Left lung (tissue), 10 donors: ENCODE measurements around the gene EPS8. TPM values are rescaled to one million over a fixed set of nuclear protein-coding genes. Genes with fewer than 3 reads are reported as not detected.

Experiments used
- ATAC-seq: fragments of 200-7000 bp; cut with Tn5 transposase; one replicate; pipeline ENCODE4 v1.9.1; 2020; ENCODE audit warnings: moderate library complexity
- DNase-seq, 4 donors: peaks; one replicate each; pipeline ENCODE4 v3.0.0-alpha.2; 2013 to 2020
- H3K27ac ChIP-seq, 2 donors: fragments of 200-600 bp; sonication (generic) in 1 of 2; one replicate each; pipeline versions ENCODE4 v1.5.0 to v1.8.0; 2020 to 2021
- H3K27me3 ChIP-seq, 2 donors: fragments of 200-600 bp; sonication (generic) in 1 of 2; one replicate each; pipeline versions ENCODE4 v1.5.0 to v1.8.0; 2020 to 2021
- H3K36me3 ChIP-seq, 2 donors: fragments of 200-600 bp; sonication (generic) in 1 of 2; one replicate each; pipeline versions ENCODE4 v1.5.0 to v1.8.0; 2020 to 2021
- H3K4me1 ChIP-seq, 2 donors: fragments of 200-600 bp; one replicate each; pipeline ENCODE4 v1.8.0; 2021
- H3K4me3 ChIP-seq, 2 donors: fragments of 200-600 bp; sonication (generic) in 1 of 2; one replicate each; pipeline versions ENCODE4 v1.5.0 to v1.8.0; 2020 to 2021; ENCODE audit warnings: mild to moderate bottlenecking in 1 of 2
- H3K9me3 ChIP-seq, 2 donors: fragments of 200-600 bp; sonication (generic) in 1 of 2; one replicate each; pipeline versions ENCODE4 v1.5.0 to v1.8.0; 2020 to 2021
- intact Hi-C, 2 donors: fragments of 100-400 bp; cut with DNase I; formaldehyde crosslinking; loops; one replicate each; pipeline versions ENCODE4 v1.11.2 to v1.14.2; 2022
- polyA plus RNA-seq, 6 donors: library from polyadenylated mRNA; unstranded; fragments of 120-200 nt; gene quantifications; one replicate each; pipeline ENCODE4 v1.2.1, GENCODE V29; 2013; ENCODE audit not compliant: insufficient read length in 6 of 6
- total RNA-seq, 2 donors: library from RNA; stranded (reverse); fragmentation: NEBNext Ultra II Directional; extraction: Animal tissue kit (Norgen Biotek cat#: 25700); gene quantifications; one replicate each; pipeline ENCODE4 v1.2.1, GENCODE V29; 2021
- TF ChIP-seq, protein P1 (sequence below), 2 donors: fragments of 200-600 bp; sonication (generic) in 1 of 2; IDR thresholded peaks; one replicate each; pipeline versions ENCODE4 v1.5.0 to v1.8.0; 2021; ENCODE audit warnings: antibody characterized with exemption in 2 of 2
- donor health status: DM: no; HTN: yes; CAD: no.
- donor health status: DM: no; HTN: no; CAD: no.

EPS8 gene
- total and polyA plus RNA-seq, 8 donors, result 29.0 to 64.8 (median 42.6) TPM

DNA sequence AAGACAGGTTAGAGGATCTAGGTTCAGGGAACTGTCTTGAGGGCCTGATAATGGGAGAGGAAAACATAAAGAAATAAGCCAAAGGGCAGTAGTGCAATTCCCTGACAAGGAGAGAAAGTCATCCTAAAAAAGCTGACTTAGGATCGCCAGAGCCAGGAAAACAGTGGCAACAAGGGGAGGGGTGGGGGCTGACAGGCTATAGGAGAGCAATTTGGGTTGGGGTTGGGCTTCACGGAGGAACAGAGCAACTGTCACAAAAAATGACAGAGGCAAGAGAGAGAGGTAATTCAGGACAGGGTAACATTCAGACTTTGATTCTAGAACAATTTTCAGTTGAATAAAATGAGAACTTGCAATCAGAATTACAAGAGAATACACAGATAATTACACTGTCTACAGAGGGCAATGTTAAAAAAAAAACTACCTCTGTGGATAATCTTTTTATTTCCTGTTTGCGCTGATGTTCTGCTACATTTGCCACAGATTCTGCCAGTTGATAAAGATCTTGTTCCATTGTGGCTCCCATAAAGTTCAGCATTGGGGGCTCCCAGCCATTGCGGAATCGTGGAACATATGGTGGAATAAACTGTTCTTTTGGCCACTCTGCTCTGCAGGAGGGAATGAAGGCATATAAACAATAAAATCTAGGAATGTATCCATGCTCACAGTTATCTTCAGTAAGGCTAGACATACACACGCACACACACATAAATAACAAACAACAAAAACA, 138.6 kb downstream of the EPS8 start:
- no peak for DNase-seq
- Histone ChIP-seq H3K27ac (no peak overlapping the region), H3K36me3 (peaks cover 0 to 6% of the 10 kb centered on the region in 2 donors), H3K9me3 (no peaks in the 10 kb centered on the region), H3K4me1 (no peaks in the 10 kb centered on the region), H3K4me3 (no peak overlapping the region), H3K27me3 (no peaks in the 10 kb centered on the region)
- ATAC-seq, result no peak
- TF ChIP-seq, protein P1, sequence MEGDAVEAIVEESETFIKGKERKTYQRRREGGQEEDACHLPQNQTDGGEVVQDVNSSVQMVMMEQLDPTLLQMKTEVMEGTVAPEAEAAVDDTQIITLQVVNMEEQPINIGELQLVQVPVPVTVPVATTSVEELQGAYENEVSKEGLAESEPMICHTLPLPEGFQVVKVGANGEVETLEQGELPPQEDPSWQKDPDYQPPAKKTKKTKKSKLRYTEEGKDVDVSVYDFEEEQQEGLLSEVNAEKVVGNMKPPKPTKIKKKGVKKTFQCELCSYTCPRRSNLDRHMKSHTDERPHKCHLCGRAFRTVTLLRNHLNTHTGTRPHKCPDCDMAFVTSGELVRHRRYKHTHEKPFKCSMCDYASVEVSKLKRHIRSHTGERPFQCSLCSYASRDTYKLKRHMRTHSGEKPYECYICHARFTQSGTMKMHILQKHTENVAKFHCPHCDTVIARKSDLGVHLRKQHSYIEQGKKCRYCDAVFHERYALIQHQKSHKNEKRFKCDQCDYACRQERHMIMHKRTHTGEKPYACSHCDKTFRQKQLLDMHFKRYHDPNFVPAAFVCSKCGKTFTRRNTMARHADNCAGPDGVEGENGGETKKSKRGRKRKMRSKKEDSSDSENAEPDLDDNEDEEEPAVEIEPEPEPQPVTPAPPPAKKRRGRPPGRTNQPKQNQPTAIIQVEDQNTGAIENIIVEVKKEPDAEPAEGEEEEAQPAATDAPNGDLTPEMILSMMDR (IDR thresholded peaks at IDR 0.05), result no peak
- intact Hi-C loops, result no loop called here

DNA sequence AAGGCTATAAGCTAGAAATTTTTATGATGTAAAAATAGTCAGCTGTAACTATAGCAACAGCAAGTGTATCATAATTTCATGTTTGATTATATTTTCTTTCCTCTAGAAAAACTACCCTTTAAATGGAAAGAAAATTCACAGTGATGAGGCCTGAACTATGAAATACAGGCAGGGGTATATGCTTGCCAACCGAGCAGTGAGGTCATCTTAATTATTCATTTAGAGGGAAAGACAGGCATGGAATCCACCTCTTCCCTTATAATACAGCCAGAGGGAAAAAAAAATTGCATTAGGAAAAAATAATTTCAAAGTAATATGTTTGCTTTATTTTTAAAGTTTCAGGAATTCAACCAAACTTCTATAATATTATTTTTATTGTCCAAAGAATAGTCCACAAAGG, 139.8 kb downstream of the EPS8 start:
- Histone ChIP-seq H3K36me3 (peaks cover 0 to 6% of the 10 kb centered on the region in 2 donors), H3K27me3 (no peaks in the 10 kb centered on the region), H3K9me3 (no peaks in the 10 kb centered on the region), H3K4me1 (no peaks in the 10 kb centered on the region), H3K4me3 (no peak overlapping the region), H3K27ac (no peak overlapping the region)
- TF ChIP-seq, protein P1 (IDR thresholded peaks at IDR 0.05), result no peak
- DNase-seq (no peak), ATAC-seq (no peak)
- intact Hi-C loops, result no loop called here

DNA sequence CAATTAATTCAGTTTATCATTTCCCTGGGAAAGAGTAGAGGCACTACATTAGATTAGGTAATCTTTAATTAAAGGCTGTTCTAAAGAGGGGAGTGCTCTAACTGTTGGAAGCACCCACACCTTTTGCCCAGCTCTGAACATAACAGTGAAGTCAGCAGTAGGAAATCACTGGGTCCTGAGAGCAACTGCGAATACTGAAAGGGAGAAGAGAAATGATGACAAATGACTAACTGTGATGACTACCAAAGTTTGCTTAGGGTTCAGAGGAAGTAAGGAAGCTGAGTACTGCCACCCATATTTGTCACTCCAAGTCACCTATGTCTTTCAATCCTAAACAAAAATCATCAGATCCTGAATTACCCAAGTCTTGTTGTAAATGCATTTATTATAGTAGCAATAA, 140.6 kb downstream of the EPS8 start:
- ATAC-seq (no peak), DNase-seq (no peak)
- Histone ChIP-seq H3K9me3 (no peaks in the 10 kb centered on the region), H3K36me3 (peaks cover 0 to 3% of the 10 kb centered on the region in 2 donors), H3K27me3 (no peaks in the 10 kb centered on the region), H3K4me3 (no peak overlapping the region), H3K27ac (no peak overlapping the region), H3K4me1 (no peaks in the 10 kb centered on the region)
- TF ChIP-seq, protein P1 (IDR thresholded peaks at IDR 0.05), result no peak
- intact Hi-C loops, result no loop called here

DNA sequence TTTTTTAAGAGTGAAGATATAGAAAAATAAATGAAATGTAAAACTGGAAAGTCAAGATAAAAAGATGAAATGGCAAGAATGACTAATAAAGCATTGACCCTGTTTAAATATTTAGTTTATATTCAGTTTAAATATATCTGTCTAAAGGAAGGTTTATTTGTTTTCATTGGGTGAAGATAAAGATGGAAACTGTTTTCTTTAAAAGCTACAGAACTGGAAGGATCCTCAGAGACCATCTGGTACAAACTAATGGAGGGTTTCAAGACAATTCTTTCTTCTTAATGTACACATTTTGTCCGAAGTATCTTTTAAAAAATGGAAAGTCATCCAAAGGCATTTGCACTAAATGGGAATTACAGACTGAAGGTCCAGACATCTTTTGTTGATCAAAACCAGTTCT, 142.6 kb downstream of the EPS8 start:
- TF ChIP-seq, protein P1 (IDR thresholded peaks at IDR 0.05), result no peak
- DNase-seq (no peak), ATAC-seq (no peak)
- Histone ChIP-seq H3K27me3 (no peaks in the 10 kb centered on the region), H3K4me1 (no peaks in the 10 kb centered on the region), H3K36me3 (no peaks in the 10 kb centered on the region), H3K27ac (no peak overlapping the region), H3K4me3 (no peak overlapping the region), H3K9me3 (no peaks in the 10 kb centered on the region)
- intact Hi-C loops, result no loop called here

DNA sequence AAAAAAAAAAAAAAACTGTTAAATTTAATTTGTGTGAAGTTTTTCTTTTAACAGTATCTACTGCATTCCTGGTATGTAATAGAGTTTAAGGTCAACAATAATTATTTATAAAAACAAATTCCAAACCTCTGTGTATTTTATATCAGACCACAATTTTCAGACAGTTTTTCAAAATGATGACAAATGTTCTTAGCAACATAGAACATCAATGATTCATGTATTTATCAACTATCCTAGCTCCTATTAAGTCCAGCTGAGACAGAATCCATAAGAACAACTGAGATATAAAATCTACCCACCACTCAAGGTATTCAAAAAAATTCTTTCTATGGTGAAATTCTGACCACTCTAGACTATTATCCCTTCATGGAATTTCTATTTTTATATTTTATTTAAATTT, 144.5 kb downstream of the EPS8 start:
- intact Hi-C loops, result no loop called here
- ATAC-seq, result no peak

More for the DNA sequence above, 144.5 kb downstream of the EPS8 start:
- H3K27me3 ChIP-seq, result no peaks in the 10 kb centered on the region
- TF ChIP-seq, protein P1 (IDR thresholded peaks at IDR 0.05), result no peak
- H3K36me3 ChIP-seq, result peaks cover 2 to 9% of the 10 kb centered on the region in 2 donors
- no peak overlapping the region for H3K27ac ChIP-seq
- H3K9me3 ChIP-seq, result no peaks in the 10 kb centered on the region
- DNase-seq, result no peak
- H3K4me1 ChIP-seq, result no peaks in the 10 kb centered on the region
- H3K4me3 ChIP-seq, result no peak overlapping the region
